CD14-positive monocyte (primary cell): ENCODE results near the gene SLC1A2. TPM values are rescaled to one million over a fixed set of nuclear protein-coding genes. Genes with fewer than 3 reads are reported as not detected.

ENCODE experiments used
- DNase-seq, 3 donors: peaks; one replicate each; pipeline ENCODE4 v3.0.0-alpha.2; 2011 to 2022
- H2AFZ ChIP-seq: 2 replicates; pipeline ENCODE4 v1.6.0; 2012; ENCODE audit warnings: mild to moderate bottlenecking, low read depth, low read length, inconsistent platforms; ENCODE audit not compliant: insufficient read depth, poor library complexity, severe bottlenecking
- H3K27ac ChIP-seq, 2 donors: 1 replicate in 1 of 2; 2 replicates in 1 of 2; pipeline ENCODE4 v1.5.1; 2012 to 2013; ENCODE audit warnings: low read length in 2 of 2, control low read depth in 1 of 2, inconsistent platforms in 1 of 2, low read depth in 1 of 2, mild to moderate bottlenecking in 1 of 2
- H3K27me3 ChIP-seq, 2 donors: one replicate each; pipeline versions ENCODE4 v1.6.0 to v1.6.1; 2011 to 2013; ENCODE audit warnings: low read length in 2 of 2; ENCODE audit not compliant: control insufficient read depth in 2 of 2, insufficient read depth in 2 of 2
- H3K36me3 ChIP-seq, 2 donors: replicated peaks in 1 of 2; 1 replicate in 1 of 2; 2 replicates in 1 of 2; pipeline versions ENCODE4 v1.5.1 to v1.6.1; 2012 to 2013; ENCODE audit warnings: low read length in 2 of 2, control low read depth in 1 of 2, inconsistent platforms in 1 of 2, mild to moderate bottlenecking in 1 of 2; ENCODE audit not compliant: insufficient read depth in 2 of 2, control insufficient read depth in 1 of 2
- H3K4me1 ChIP-seq, 2 donors: 1 replicate in 1 of 2; 2 replicates in 1 of 2; pipeline versions ENCODE4 v1.5.1 to v1.6.1; 2012 to 2013; ENCODE audit warnings: low read length in 2 of 2, control low read depth in 1 of 2, inconsistent platforms in 1 of 2, mild to moderate bottlenecking in 1 of 2, moderate library complexity in 1 of 2; ENCODE audit not compliant: insufficient read depth in 2 of 2, control insufficient read depth in 1 of 2
- H3K4me2 ChIP-seq: replicated peaks from 2 replicates; pipeline ENCODE3; 2012; ENCODE audit warnings: low read length, moderate library complexity, mild to moderate bottlenecking; ENCODE audit not compliant: poor library complexity, severe bottlenecking; ENCODE audit errors: extremely low read depth
- H3K4me3 ChIP-seq, 3 experiments: fragments of 200-600 bp in 1 of 3; sonication (generic) in 1 of 3; replicated peaks in 1 of 3; 1 replicate in 2 of 3; 2 replicates in 1 of 3; pipeline ENCODE4 v1.5.1; 2011 to 2013; ENCODE audit warnings: low read length in 3 of 3, mild to moderate bottlenecking in 3 of 3, control low read depth in 2 of 3, low read depth in 2 of 3, inconsistent platforms in 1 of 3, moderate library complexity in 1 of 3
- H3K79me2 ChIP-seq: 2 replicates; pipeline ENCODE4 v1.6.0; 2012; ENCODE audit warnings: mild to moderate bottlenecking, control low read depth, inconsistent platforms, low read length, moderate library complexity; ENCODE audit not compliant: insufficient read depth
- H3K9ac ChIP-seq: 2 replicates; pipeline ENCODE4 v1.6.0; 2017; ENCODE audit warnings: low read length, mild to moderate bottlenecking; ENCODE audit not compliant: insufficient read depth, poor library complexity, severe bottlenecking
- H3K9me3 ChIP-seq, 2 donors: replicated peaks in 1 of 2; 1 replicate in 1 of 2; 2 replicates in 1 of 2; pipeline versions ENCODE4 v1.5.1 to v1.6.1; 2012 to 2013; ENCODE audit warnings: low read length in 2 of 2, control low read depth in 1 of 2; ENCODE audit not compliant: control insufficient read depth in 1 of 2, insufficient read depth in 1 of 2
- H4K20me1 ChIP-seq: 2 replicates; pipeline ENCODE4 v1.6.0; 2012; ENCODE audit warnings: mild to moderate bottlenecking, low read length, control low read depth, moderate library complexity; ENCODE audit not compliant: insufficient read depth
- H3K27ac Mint-ChIP-seq, 7 donors: one replicate each; pipeline ENCODE4 v1.8.0; 2020; ENCODE audit warnings: mild to moderate bottlenecking in 7 of 7, mixed read lengths in 7 of 7, moderate library complexity in 6 of 7, inconsistent platforms in 2 of 7
- H3K27me3 Mint-ChIP-seq, 3 donors: one replicate each; pipeline ENCODE4 v1.8.0; 2021 to 2022; ENCODE audit warnings: low read depth in 3 of 3, mild to moderate bottlenecking in 3 of 3, mixed read lengths in 3 of 3, moderate library complexity in 3 of 3, inconsistent platforms in 1 of 3
- H3K36me3 Mint-ChIP-seq, 2 donors: one replicate each; pipeline ENCODE4 v1.8.0; 2020; ENCODE audit warnings: mixed read lengths in 2 of 2, inconsistent platforms in 1 of 2, mild to moderate bottlenecking in 1 of 2
- H3K4me1 Mint-ChIP-seq: one replicate; pipeline ENCODE4 v1.8.0; 2020; ENCODE audit warnings: mild to moderate bottlenecking, mixed read lengths
- H3K4me3 Mint-ChIP-seq, 2 donors: one replicate each; pipeline ENCODE4 v1.8.0; 2020; ENCODE audit warnings: mild to moderate bottlenecking in 2 of 2, mixed read lengths in 2 of 2, moderate library complexity in 1 of 2
- H3K9me3 Mint-ChIP-seq, 7 donors: one replicate each; pipeline ENCODE4 v1.8.0; 2020 to 2022; ENCODE audit warnings: mixed read lengths in 7 of 7, mild to moderate bottlenecking in 6 of 7, moderate library complexity in 6 of 7, inconsistent platforms in 2 of 7
- CTCF ChIP-seq: fragments of 200-600 bp; IDR thresholded peaks from one replicate; pipeline ENCODE4 v1.8.0; 2022; ENCODE audit warnings: antibody characterized with exemption, mild to moderate bottlenecking
- WGBS: methylation state at CpG from one replicate; pipeline ENCODE4 v1.1.5; 2013; ENCODE audit warnings: missing lambda C conversion rate; ENCODE audit not compliant: insufficient coverage; 5-methylcytosine and 5-hydroxymethylcytosine counted together
- intact Hi-C, 2 donors: fragments of 100-400 bp; cut with micrococcal nuclease; formaldehyde crosslinking; loops; one replicate each; pipeline versions ENCODE4 v1.15.0 to v1.15.1; 2023
- polyA plus RNA-seq, 3 donors: library from polyadenylated mRNA; depleted of rRNA in 1 of 3; unstranded in 2 of 3; stranded (reverse) in 1 of 3; fragments of 300-500 nt in 2 of 3; fragments of >200 nt in 1 of 3; fragmentation: Illumina TruSeq in 2 of 3; gene quantifications; 1 replicate in 2 of 3; 2 replicates in 1 of 3; pipeline ENCODE4 v1.2.3, GENCODE V29; 2012 to 2021

Gene SLC1A2
- polyA plus RNA-seq, 3 donors = 0.07 TPM; not detected in 2

GRCh38 chr11:35305670-35306382 is 113.5 kb downstream of the SLC1A2 start:
- H3K9me3 Mint-ChIP-seq = peaks cover 0 to 5% (median 0%) of the 10 kb centered on the region in 7 donors

More at GRCh38 chr11:35305670-35306382, 113.5 kb downstream of the SLC1A2 start:
- Histone ChIP-seq H3K27ac (peak overlapping the region; percentile 91 to 98), H3K79me2 (no peaks in the 10 kb centered on the region), H3K27me3 (no peaks in the 10 kb centered on the region), H4K20me1 (no peaks in the 10 kb centered on the region), H3K9ac (no peak overlapping the region), H3K9me3 (no peaks in the 10 kb centered on the region), H3K4me3 (peak overlapping the region in 1 of 3 experiments; percentile 27), H3K36me3 (no peaks in the 10 kb centered on the region), H3K4me2 (peak overlapping the region; percentile 34), H3K4me1 (peaks cover 78 to 83% of the 10 kb centered on the region in 2 donors), H2AFZ (no peak overlapping the region)
- Mint-ChIP-seq H3K27me3 (peaks cover 0 to 3% (median 2%) of the 10 kb centered on the region in 3 donors), H3K4me3 (peak overlapping the region; percentile 25 to 65), H3K27ac (peak overlapping the region; percentile 98 to 100 (median 100)), H3K36me3 (peaks cover 3 to 12% of the 10 kb centered on the region in 2 donors), H3K4me1 (peaks cover 84% of the 10 kb centered on the region)
- intact Hi-C loops = loop anchor here (10.0 kb wide), 3 partner anchors 91 to 301 kb away; no protein-coding TSS in a partner anchor
- TF ChIP-seq CTCF = peak; percentile 35
- 40% methylated on average over 6 of the region's 14 CpGs for WGBS
- peak; percentile 30 to 72 (median 50) for DNase-seq
